ENCODE data around the gene NAV2.

NAV2 gene

GRCh38 chr11:20050048-20050447 lies 337.4 kb downstream of the NAV2 start:
- no peak for DNase-seq

DNA sequence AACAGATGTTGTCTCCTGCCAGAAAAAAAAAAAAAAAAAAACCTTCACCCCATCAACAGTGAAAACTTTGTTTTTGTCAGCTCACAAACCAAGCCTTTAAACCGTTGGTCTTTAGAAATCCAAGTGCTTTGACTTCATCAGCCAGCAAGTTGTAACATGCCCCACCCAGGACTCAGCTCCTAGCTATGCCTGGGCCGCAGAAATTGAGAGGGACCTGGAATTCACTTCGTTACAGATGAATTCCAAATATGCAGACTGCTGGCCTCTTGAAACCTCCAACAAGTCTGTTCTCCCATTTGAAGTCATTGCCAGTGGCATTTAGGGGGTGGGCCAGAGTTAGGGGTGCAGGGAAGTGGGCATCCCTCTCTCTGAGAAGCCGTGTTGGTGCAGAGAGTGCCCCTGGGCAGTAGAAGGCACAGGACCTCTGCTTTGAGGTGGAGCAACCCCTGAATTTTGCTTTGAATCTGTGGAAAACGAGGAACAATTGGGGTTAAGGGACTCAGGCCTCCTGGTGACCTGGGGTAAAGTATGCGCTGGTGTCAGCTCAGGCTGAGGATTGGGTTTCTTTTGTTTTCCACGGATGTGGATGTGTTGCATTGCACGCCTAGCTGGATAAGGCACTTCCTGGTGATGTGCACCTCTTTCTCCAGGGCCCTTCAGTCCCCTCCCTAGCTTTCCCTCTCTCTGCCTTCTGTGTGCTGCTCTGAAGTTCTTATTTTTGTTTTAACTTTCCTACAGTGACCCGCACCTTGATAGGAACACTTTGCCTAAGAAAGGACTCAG lies 338.1 kb downstream of the NAV2 start:
- no peak for DNase-seq

GRCh38 chr11:20051469-20052399 lies 339.1 kb downstream of the NAV2 start:
- DNase-seq: no peak

- DNase-seq: no peak
Measured at GRCh38 chr11:20053572-20053971, 340.9 kb downstream of the NAV2 start.

GRCh38 chr11:20054584-20054983 lies 341.9 kb downstream of the NAV2 start:
- no peak for DNase-seq

- DNase-seq: no peak
Measured at GRCh38 chr11:20055312-20055711, 342.7 kb downstream of the NAV2 start.

DNA sequence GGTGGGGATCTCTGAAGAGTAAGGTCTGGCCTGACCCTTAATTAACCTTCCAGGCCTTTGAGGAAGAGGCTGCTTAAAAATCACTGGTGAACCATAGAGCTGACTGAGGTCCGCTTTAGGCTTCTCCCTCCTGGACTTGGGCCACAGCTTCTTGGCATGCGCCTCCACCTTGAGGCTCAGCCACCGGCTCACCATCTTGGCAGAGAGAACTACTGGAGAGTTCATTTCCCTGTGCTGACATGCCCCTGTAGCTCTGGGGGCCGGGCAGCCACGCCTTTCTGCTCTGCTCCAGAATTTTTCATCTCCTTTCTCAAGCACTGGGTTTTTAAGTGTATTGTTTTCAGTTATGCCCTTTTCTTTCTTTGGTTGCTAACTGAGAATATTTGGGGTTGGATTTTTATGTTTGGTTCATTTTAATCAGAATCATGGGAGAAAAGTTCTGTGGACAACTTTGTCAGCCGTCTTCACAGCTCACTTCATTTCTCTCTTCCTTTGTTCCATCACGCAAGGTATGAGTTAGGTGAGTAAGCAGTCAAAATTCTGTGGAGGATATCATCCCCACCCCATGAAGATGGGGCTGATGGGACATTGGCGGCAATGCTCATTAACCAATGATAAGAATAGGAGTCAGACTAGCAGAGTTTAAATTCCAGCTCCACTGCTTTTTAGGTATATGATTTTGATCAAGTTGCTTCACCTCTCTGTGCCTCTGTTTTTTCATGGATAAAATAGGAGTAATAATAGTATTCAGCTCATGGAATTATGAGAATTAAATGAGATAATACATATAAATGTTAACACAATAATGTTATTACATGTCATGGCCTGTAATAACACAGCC lies 343.7 kb downstream of the NAV2 start:
- no peak for DNase-seq

DNA sequence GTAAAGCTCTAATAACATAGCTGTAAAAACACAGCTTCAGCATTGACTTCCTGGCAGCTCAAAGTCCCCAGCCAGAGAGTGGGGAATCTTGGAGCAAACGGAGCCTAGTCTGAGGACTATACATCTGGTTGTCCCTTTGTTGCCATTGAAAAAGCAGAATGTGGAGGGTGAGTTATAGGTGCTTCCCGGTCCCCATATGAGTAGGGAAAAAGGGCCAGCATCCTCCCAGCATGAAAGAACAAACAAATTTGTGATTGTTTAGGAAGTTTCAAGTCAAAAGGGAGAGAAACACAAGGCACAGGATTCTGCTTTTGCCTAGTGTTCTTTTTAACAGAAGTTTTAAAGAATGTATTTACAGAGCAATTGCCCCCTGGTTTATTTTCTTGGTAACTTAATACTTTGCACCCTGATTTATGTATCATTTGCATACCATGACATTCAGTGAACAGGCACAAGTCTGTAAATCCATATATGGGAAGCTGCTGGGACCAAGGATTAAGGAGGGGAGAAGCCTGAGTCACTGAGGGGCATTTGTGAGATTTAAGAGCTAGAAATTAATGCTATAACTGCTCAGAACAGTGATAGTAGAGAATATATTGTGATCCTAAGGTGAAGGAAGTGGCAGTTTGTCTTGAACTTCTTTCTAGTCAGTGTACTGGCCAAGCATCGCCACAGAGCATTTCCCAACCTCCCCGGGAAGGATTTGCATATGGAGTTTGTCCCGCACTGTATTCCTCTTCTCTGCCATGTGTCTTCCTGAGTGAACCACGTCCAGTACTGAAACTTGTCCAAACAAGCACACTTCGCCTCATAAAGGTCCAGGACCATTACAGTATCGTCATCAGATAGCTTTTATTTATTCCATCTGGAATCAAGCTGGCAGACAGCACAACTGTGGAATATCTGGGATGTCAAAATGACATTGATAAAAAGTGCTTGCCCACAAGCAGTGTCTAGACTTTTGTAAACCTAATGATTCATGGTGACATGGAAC lies 344.6 kb downstream of the NAV2 start:
- no peak for DNase-seq

- no peak for DNase-seq
Measured at GRCh38 chr11:20058749-20059458, 346.3 kb downstream of the NAV2 start.

DNA sequence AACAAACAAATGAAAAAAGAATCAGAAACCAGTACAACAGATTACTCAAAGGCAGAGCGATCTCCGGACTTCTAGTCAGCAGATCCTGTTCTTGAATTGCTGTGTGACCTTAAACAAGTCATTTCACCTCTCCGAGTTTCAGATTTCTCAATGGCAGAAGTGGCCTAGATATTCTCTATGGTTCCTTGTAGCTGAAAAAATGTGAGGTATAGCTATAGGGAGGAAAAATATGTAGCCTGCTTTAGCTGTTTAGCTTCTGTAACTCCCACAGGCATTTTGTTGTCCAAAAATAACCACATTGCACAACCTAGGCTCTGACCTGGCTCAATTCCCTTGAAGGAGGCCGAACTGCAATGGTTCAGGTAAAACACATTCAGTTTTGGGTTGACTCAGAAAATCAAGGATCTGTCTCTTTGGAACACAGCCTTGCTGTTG lies 347.0 kb downstream of the NAV2 start:
- DNase-seq: no peak

GRCh38 chr11:20060181-20060580 lies 347.5 kb downstream of the NAV2 start:
- DNase-seq: no peak

GRCh38 chr11:20060647-20061205 lies 348.1 kb downstream of the NAV2 start:
- DNase-seq: no peak

DNA sequence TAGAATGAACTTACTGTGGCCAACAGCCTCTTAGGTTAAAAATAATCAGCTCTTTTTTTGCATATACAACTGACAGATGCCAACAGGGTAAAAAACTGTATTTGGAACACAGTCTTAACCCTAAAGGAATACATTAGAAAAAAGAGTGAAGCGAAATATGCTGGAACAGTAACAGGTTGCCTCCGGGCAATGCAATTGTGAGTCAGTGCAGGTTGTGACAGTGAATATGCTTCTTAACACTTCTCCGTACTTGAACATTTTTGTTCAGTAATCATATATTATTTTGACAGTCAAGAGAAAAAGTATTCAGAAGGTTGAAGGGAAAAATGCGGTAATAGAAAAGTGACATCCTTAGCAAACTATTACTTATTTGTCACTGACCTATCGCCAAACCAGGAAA lies 349.1 kb downstream of the NAV2 start:
- no peak for DNase-seq

- DNase-seq: no peak
Measured at GRCh38 chr11:20064961-20065405, 352.3 kb downstream of the NAV2 start.

DNA sequence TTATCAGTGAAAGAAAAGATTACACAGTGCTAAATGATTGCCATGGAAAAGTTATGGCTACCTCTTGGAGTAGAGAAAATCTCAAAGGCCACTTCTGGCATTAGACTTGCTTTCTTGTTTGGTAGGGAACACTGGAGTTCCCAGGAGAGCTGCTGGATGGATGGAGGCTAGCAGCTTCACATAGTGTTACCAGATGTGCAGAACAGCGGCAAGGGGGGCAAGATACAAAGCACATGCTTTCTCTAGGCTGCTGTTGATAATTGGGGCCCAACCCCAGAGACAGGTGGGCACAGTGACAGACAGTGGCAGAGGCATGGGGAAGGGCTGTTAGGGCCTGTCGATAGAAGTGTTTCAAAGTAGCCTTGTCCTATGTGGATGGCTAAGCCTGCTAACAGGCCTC lies 352.8 kb downstream of the NAV2 start:
- no peak for DNase-seq

DNA sequence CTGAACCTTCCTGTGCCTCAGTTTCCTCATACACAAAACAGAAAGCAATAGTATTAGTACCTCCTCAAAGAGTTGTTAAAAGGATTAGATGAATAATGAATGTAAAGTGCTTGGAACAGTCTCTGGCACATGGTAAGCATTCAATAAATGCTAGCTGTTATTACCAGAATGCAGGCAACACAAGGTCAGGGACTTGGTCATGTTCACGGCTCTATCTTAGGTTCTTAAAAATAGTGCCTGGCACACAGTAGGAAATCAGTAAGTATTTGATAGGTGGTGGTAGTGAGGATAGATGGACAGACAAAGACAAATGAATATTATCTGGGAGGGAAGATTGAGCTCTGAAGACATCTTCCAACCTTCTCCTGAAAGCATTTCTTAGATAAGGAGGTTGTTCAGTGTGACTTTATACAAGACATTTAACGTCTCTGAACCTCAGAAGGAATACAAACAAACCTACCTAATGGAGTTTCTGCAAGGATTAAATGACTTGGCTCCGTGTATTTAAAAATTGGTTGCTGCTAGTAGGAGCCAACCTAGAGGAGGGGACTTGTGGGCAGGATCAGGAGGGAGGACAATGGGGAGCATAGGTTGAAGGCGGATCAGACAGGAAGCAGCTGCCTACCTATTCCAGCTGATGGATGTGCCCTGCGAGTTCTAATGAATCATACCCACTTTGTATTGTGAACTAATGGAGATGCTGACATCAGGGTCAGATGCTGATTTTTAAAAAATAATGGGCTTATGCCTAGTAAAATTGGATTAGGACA lies 353.6 kb downstream of the NAV2 start:
- DNase-seq: no peak

DNA sequence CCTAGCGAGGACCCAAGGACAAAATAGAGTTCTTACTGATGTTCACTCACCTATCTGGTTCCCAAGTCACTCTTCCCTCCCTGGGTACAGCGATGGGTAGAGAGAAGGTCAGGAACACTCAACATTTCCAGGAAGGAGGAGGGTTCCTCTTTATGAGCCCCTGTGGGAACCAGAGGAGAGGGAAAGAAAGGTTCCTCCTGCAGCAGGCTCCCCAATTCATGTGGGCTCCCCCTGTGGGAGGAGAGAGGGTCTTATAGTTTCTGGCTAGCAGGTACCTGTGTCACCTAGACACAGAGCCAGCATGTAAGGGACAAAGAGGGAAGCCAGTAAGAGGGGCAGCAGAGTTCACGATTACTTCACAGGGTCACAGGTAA lies 354.1 kb downstream of the NAV2 start:
- no peak for DNase-seq

- no peak for DNase-seq
Measured at GRCh38 chr11:20067665-20068064, 355.0 kb downstream of the NAV2 start.

- DNase-seq: no peak
Measured at GRCh38 chr11:20068691-20069090, 356.1 kb downstream of the NAV2 start.

DNA sequence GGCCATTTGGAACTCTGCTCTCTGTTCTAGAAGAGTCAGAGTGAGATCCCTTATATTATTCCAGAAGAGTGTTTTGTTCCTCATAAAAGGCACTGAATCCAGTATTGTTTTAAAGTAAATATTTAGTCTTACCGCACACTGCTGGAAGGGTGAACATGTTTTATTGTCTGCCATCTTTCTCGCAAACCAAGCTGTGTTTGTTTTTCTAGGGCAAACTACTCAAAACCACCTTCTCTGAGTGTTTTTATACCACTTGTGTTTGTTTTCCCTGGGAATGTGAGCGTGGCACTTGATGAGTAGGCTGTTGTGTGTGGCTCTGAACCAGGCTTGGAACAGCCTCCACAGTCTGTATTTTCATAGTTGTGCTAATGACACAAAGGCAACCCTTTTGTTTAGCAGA lies 357.8 kb downstream of the NAV2 start:
- no peak for DNase-seq
